Right ventricle myocardium superior (tissue), 1 donor: Measurements from ENCODE around the gene ADGRD1. TPM values are rescaled to one million over a fixed set of nuclear protein-coding genes. Genes with fewer than 3 reads are reported as not detected.
"Not testable (repeated sequence)": the region's sequence is repeated elsewhere in the genome, so short reads cannot be mapped to it uniquely, and the experiment has no call there.

Experiments
- ATAC-seq: fragments of 200-7000 bp; cut with Tn5 transposase; one replicate; pipeline ENCODE4 v1.9.1; 2020; ENCODE audit warnings: mild to moderate bottlenecking; ENCODE audit not compliant: poor library complexity
- DNase-seq: peaks from one replicate; pipeline ENCODE4 v3.0.0-alpha.2; 2020
- intact Hi-C: fragments of 100-400 bp; cut with DNase I; formaldehyde crosslinking; loops from one replicate; pipeline ENCODE4 v1.11.2; 2022
- long read RNA-seq: library from polyadenylated mRNA; unstranded; transcript quantifications from one replicate; pipeline ENCODE4 v2.0.0, GENCODE V29; 2021
- total RNA-seq: library from RNA; stranded (reverse); fragmentation: NEBNext Ultra II Directional; extraction: Animal tissue kit (Norgen Biotek cat#: 25700); gene quantifications from one replicate; pipeline ENCODE4 v1.2.1, GENCODE V29; 2021
- donor health status: DM: no; HTN: yes; CAD: no; lungs with severe emphysema.

ADGRD1 gene
- total RNA-seq: 86.1 TPM
- long read RNA-seq, full-length matches to known transcripts: 1 of 75 reads
- long read RNA-seq, partial matches to known transcripts: 58 of 75 reads
- long read RNA-seq, other reads (novel, unspliced or antisense): 16 of 75 reads

- ATAC-seq (peak; percentile 85), DNase-seq (peak; percentile 76)
- intact Hi-C loops: no loop called here
Observed at GRCh38 chr12:130953771-130954543, at the start of gene ADGRD1. ADGRD1 (plus strand) TSS chr12:130953907; CDS start chr12:130954466, 559 bp downstream.

GRCh38 chr12:130904064-130904463 lies 49.6 kb upstream of the ADGRD1 start:
- intact Hi-C loops: no loop called here
- DNase-seq: no peak
- ATAC-seq: no peak

- DNase-seq, ATAC-seq, intact Hi-C loops: not testable (repeated sequence)
Observed at GRCh38 chr12:130904936-130905455, 48.7 kb upstream of the ADGRD1 start.

GRCh38 chr12:130909111-130909510 lies 44.6 kb upstream of the ADGRD1 start:
- intact Hi-C loops: no loop called here
- ATAC-seq (no peak), DNase-seq (no peak)

GRCh38 chr12:130911193-130911592 lies 42.5 kb upstream of the ADGRD1 start:
- DNase-seq (no peak), ATAC-seq (no peak)
- intact Hi-C loops: no loop called here

- no peak for DNase-seq
- no peak for ATAC-seq
- intact Hi-C loops: no loop called here
Observed at GRCh38 chr12:130911933-130912332, 41.8 kb upstream of the ADGRD1 start.

- ATAC-seq: peak; percentile 88
- intact Hi-C loops: loop anchor here (5.0 kb wide), 1 partner anchor 216 kb away; no protein-coding TSS in a partner anchor
- DNase-seq: peak; percentile 75
Observed at GRCh38 chr12:130916241-130916911, 37.3 kb upstream of the ADGRD1 start.

GRCh38 chr12:130917607-130918006 lies 36.1 kb upstream of the ADGRD1 start:
- no peak for ATAC-seq
- intact Hi-C loops: loop anchor here (5.0 kb wide), 1 partner anchor 215 kb away; no protein-coding TSS in a partner anchor

GRCh38 chr12:130919086-130919485 lies 34.6 kb upstream of the ADGRD1 start:
- ATAC-seq: no peak
- intact Hi-C loops: loop anchor here (5.0 kb wide), 1 partner anchor 213 kb away; no protein-coding TSS in a partner anchor
- no peak for DNase-seq

More at GRCh38 chr12:130917607-130918006, 36.1 kb upstream of the ADGRD1 start:
- DNase-seq: no peak

GRCh38 chr12:130920119-130920703 lies 33.5 kb upstream of the ADGRD1 start:
- ATAC-seq: peak; percentile 48
- intact Hi-C loops: no loop called here
- DNase-seq: no peak

- intact Hi-C loops: no loop called here
- peak; percentile 86 for DNase-seq
- peak; percentile 76 for ATAC-seq
Observed at GRCh38 chr12:130920723-130921381, 32.9 kb upstream of the ADGRD1 start.

- peak; percentile 57 for ATAC-seq
- intact Hi-C loops: no loop called here
- DNase-seq: no peak
Observed at GRCh38 chr12:130922511-130922953, 31.2 kb upstream of the ADGRD1 start.

- no peak for ATAC-seq
Observed at GRCh38 chr12:130924966-130925665, 28.6 kb upstream of the ADGRD1 start.

GRCh38 chr12:130925666-130926015 lies 28.1 kb upstream of the ADGRD1 start:
- DNase-seq (no peak), ATAC-seq (no peak)
- intact Hi-C loops: no loop called here

More at GRCh38 chr12:130924966-130925665, 28.6 kb upstream of the ADGRD1 start:
- no peak for DNase-seq
- intact Hi-C loops: no loop called here

- ATAC-seq (no peak), DNase-seq (no peak)
- intact Hi-C loops: no loop called here
Observed at GRCh38 chr12:130929363-130929762, 24.3 kb upstream of the ADGRD1 start.

GRCh38 chr12:130932061-130932930 lies 21.4 kb upstream of the ADGRD1 start:
- ATAC-seq: peak; percentile 14
- intact Hi-C loops: no loop called here
- DNase-seq: no peak
